DMS79 (cell line): ENCODE results near the gene DOCK2.
"Not testable (repeated sequence)": the region's sequence is repeated elsewhere in the genome, so short reads cannot be mapped to it uniquely, and the experiment has no call there.

Experiments used
- DNase-seq: peaks from one replicate; lab custom pipeline; 2025; lab: John Stamatoyannopoulos, UW

The DOCK2 gene

DNA sequence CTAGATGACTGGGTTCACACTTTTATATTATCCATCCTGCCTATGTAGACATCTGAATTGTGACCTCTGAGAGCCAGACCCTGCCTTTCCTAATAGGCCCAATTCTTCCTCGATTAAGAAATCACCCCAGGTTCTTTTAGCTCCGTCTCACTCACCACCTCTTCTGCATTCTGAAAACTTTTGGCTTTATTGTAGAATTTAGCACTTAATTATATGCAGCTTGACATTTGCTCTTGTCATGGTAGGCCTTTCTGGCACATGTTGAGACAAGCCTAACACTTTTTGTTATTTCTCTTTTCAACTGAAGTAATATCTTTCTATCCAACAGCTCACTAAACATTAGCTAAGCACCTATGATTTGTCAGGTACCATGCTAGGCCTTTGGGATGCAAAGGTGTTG lies 180.0 kb downstream of the DOCK2 start:
- no peak for DNase-seq

DNA sequence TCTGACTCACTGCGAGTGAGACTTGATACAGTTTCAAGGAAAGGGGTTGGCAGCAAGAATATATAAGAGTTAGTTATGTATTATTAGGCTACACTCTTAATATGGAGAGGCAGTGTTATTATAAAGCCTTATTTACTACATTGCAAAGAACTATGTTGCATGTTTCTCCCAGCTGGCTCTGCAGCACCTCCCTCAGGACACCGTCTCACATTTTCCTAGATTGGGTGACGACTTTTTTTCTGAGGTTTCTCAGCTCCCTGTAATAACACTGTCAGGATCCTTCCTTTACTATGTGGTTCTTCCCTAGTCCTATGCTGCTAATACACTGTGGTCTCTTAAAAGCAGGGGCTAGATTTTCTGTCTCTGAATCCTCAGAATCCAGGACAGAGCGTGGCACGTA lies 189.5 kb downstream of the DOCK2 start:
- DNase-seq: no peak

DNA sequence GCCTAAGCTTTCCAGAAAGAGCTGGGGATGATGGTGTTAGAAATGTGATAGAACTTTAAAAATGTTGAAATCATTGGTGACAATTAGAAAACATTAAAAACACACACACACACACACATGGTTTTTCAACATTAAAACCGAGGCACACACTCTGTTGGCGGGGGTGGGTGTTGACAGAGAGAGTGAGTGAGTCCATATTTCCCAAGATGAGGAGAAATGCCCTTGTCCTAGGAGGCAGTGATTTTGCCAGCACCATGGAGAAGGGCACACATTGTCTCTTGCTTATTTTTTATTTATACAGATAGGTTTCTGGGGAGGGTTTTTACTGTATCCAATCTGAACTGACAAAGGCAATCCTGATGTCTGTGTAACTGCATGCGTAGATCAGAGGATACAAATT lies 190.7 kb downstream of the DOCK2 start:
- no peak for DNase-seq

DNA sequence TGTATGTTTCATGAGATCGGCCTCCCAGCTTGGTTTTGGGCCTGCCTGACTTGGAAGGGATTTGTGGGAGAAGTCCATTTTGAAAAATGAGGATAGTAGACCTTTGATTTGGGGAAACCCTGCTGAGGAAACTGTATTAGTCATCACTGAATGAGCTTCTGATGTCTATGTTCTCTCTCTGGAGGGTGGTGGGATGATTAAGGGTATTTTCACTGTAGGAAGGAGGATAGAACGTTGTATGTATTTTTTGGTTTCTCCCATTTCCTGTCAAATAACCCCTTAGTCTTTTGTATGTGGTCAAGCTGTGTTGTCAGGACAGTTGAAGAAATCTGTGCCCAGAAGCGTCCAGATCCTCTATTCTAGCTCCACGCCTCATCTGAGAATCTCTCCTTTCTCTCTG lies 191.3 kb downstream of the DOCK2 start:
- DNase-seq: no peak

DNA sequence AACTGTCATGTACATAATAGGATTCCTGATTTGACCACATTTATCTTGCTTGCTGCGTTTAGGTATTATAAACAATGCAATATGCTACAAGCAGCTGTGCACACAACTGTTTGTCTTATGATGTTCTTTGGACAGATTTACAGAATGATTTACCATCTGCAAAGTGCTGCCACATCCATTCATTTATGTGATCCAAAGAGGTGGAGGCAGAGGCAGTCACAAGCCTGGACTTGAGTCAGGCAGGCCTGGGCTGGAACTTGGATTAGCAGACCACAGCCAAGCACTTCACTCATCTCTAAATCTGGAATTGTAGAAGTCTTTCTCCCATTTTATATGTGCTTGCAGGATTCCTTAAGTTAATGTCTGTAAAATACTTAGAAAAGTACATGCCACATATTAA lies 194.3 kb downstream of the DOCK2 start:
- DNase-seq: no peak

DNA sequence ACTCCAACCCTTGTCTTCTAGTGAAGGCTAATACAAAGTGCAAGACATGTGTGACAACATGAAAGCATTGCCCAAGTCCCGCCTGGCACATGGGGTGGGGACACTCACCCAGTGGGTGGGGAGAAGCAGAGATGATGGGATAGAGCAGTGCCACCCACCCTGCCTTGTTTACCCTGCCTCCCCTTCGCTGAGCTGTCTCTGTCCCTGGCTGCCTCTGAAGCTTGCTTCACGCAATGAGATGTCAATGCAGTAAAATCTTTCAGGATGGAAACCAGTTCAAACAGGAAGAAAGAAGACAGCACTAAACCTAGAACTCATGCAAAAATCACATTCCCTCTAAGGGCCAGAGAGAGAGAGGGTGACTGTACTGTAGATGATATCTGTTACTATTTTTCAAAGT lies 195.2 kb downstream of the DOCK2 start:
- no peak for DNase-seq

DNA sequence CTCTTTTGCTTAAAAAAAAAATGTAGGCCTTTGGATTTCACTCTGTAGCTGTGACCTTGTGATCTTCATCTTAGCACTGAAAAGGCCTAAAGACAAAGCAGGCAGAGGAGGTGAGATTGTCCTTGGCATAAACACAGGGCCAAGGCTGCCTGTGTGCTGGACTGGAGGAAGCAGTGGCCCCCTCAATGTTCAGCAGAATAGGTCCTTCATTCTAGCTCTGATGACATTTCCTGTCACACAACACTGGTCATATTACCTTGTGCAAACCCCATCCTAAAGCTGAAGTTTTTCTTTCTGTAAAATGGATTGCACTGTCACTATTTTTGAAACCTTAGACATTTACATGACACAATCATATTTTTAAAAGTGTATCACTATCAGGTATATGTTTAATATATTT lies 195.8 kb downstream of the DOCK2 start:
- DNase-seq: no peak

DNA sequence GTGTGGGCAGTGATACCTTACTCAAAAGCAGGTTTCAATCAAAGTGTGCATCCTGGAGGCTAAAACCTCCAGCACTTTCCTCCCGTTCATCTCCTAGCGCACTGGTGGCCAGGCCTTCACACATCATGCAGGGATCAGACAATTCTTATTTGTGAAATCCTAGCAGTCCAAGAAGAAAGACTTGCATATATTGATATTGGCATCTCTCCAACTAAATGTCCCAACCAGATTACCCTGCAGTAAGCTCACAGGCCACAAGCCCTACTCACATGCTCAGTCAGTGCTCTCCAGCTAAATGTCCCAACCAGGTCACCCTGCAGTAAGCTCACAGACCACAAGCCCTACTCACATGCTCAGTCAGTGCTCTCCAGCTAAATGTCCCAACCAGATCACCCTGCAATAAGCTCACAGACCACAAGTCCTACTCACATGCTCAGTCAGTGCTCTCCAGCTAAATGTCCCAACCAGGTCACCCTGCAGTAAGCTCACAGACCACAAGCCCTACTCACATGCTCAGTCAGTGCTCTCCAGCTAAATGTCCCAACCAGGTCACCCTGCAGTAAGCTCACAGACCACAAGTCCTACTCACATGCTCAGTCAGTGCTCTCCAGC lies 196.7 kb downstream of the DOCK2 start:
- not testable (repeated sequence) for DNase-seq

DNA sequence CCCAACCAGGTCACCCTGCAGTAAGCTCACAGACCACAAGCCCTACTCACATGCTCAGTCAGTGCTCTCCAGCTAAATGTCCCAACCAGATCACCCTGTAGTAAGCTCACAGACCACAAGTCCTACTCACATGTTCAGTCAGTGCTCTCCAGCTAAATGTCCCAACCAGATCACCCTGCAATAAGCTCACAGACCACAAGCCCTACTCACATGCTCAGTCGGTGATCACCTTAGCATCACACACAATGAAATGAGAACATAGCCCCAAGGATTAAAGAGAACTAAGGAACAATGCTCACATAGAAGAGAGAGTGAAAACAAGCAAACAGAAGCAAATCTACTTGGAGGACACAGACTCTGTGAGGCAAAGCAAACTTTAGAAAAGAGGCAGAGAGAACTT lies 197.5 kb downstream of the DOCK2 start:
- not testable (repeated sequence) for DNase-seq

DNA sequence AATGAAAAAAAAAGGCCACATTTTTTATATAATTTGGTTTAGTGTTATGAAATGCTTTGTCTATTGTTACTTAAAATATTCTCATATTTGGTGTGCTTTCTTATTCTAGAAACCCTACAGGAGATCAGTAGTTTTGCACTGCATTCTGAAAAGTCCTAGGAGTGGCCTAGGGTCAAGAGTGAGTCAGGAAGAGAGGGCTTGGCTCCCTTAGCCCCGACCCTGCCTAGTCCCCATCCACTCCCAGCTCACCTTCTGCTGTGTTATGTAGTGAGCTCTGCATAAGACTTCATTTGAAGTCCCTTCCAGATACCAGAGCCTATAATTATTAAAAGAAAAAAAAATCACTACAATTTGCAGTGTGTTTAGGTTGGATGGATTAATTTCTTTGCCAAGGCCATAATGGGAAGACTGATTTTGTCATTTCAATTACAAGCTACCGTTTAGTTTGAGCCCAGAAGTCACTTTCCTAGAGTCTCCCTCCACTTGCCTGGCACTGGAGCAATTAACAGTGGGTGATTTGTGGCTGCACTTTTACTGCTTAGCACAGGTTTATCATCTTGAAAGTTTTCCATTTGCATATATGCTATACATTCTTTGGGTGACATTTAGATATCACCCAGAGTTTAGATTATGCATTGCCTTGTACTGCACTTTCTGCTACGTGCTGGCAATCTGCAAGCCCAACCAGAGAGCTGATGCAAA lies 199.9 kb downstream of the DOCK2 start:
- DNase-seq: no peak

DNA sequence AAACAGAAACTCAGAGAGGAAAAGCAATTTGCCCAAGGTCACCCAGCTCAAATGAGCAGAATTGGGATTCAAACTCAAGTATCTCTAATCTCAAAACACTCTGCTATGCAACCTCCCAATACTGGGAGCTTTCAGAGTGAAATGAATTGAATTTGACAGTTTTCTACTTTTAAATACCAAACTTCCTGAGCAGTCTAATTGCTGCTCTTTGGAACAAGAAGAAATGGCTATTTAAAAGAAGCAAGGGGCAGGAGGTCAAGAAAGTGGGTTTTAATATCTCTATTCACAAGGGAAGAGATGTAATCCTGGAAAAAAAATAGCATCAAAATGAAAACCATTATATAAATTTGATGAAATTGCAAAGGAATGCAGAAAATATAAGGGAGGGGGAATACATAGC lies 200.6 kb downstream of the DOCK2 start:
- no peak for DNase-seq

DNA sequence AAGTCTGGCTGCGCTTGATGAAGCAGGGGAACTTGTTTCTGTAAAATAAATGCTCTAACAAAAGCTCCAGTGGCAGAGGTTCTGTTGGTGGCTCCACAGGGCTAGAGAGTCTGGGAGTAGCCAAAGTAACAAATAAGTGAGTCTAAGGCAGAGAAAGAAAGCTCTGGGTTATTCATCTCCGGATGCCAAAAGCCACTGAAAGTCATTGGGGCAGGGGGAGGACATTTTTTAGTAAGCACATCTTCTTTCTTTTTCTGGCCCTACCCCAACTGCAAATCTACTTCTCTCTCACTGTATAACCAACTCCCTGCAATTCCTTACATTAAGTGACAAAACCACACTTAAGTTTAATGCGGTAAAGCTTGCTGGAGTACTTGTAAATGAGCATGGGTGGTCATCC lies 201.6 kb downstream of the DOCK2 start:
- no peak for DNase-seq

DNA sequence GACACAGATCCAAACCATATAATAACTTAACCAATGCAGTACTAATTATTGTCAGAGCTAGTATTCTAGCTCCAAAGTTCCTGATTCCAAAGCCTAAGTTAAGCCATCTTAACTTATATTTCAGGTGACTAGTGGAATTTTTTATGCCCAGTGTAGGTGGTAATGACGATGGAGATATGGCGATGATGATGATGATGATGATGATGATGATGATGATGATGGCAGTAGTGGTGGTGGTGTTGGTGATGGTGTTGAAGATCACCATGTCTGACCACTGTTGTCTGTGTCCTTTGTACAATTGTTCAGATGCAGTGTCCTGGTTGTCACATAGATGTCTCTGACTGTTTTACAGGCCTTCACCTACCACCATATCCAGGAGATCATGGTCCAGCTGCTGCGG lies 203.3 kb downstream of the DOCK2 start:
- no peak for DNase-seq

DNA sequence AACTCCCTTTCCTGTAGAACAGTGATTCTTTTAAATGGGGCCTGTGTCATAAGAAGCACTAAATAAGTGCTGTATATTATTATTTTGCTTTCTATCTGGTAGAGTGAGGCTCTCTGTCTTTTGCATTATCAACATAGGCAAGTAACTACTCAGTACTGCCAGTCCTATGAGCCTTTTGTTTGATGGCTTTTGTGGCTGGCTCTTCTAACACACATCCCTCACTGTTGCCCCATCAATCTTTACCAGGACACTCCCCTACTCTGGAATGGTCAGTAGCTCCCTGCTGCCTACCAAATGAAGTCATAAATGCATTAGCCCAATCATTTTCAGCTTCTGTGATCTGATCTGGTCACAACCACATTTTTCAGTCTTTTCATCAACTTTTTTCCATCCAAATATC lies 205.6 kb downstream of the DOCK2 start:
- DNase-seq: no peak

DNA sequence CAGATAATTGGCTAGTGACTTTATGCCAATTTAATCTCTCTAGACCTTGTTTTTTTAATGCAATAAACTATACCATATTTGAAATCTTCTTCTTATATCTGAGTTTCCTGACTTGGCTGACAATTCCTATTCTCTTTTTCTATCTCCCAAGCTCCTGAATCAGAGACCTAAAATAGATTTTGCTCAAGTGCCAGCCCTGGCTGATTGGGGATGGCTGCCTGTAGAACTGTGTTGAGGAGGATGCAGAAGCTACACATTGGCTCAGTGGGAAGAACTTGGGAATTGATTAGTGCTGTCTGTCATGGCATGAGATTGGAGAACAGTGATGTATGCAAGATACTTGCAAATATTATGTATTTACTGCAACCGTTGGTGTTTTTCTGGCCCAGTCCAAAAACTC lies 210.4 kb downstream of the DOCK2 start:
- DNase-seq: no peak

DNA sequence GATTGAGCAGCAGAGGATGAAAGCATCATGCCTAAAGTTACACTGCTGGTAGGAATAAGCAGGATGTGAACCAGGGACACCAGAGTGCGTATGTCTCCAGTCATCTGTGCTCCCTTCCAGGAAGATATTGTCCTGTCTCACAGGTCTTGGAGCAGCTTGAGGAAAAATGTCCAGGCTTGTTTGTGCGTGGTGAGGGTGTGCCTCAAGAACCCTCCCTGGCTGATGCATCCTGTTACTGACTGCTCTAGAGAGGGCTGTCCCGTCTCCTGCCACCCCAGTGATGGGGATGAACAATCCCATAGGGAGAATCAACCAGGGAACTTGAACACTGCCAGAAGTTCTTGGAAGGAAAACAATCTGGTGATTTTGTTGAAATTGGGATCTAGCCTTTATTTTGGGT lies 211.2 kb downstream of the DOCK2 start:
- no peak for DNase-seq

DNA sequence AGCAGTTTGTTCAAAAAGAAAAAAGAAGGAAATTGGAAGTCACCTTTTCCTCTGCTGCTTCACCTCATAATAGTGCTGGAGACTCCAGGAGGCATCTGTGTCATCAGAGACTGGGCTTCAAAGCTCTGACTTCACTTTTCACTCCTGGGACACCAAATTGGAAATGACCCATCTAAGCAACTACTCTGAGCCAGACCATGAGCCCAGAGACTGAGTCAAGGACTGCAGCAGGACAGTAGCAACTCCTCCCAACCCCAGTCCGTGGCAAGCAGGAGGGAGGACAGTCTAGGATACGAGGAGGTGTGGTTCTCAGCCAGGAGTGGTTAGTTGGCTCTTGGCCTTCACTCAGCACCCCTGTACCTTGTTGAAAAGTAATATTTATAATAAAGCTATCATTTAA lies 211.7 kb downstream of the DOCK2 start:
- DNase-seq: no peak

DNA sequence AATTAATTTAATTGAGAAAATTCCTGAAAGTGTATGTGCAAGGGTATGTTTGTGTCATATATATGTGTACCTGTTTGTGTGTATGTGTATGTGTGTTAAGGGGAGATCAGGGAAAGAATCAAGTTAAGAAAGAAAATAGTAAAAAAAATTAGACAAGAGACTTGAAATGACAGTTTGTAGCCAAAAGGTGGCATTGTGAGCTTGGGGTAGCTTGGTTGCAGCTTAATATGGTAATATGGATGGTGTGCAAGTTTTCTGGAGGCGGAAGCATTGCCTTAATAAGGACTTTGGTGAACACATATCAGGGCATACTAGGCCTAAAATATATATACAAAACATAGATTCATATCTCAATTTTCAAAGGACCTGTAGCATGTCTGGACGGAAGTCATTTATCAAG lies 213.3 kb downstream of the DOCK2 start:
- no peak for DNase-seq

DNA sequence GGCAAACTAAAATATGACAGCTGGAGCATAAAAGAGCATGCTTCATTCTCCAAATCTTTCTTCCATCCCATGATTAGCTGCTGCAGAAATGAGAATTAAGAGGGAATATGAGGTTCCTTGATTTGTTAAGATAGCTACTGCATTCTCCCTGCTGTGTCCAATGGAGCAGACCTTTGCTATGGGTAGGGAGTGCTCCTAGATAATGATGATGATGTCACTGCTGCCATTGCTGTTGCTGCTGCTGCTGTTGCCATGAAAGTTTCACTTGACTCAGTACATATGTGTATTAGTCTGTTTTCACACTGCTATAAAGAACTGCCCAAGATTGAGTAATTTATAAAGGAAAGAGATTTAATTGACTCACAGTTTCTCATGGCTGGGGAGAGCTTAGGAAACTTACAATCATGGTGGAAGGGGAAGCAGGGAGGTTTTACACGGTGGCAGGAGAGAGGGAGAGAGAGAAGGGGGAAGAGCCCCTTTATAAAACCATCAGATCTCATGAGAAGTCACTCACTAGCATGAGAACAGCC lies 214.3 kb downstream of the DOCK2 start:
- DNase-seq: no peak

DNA sequence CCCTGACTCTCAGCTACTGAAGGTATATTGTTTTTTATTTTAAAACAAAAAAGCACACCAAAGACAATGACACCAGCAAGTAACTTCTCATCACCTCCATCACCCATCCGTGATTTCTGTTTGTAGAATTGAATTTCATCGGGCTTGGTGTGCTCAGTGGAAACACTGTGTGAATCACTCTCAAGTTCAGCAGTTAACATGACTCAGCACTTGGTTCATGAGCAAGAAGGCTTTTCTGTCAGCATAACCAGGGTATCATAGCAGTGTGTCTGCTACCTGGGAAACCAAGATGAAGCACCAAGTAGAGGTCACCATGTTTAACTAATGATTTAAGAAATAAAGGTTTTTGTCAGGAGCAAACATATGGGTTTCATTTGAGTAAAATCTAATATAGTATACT lies 219.5 kb downstream of the DOCK2 start:
- DNase-seq: no peak

DNA sequence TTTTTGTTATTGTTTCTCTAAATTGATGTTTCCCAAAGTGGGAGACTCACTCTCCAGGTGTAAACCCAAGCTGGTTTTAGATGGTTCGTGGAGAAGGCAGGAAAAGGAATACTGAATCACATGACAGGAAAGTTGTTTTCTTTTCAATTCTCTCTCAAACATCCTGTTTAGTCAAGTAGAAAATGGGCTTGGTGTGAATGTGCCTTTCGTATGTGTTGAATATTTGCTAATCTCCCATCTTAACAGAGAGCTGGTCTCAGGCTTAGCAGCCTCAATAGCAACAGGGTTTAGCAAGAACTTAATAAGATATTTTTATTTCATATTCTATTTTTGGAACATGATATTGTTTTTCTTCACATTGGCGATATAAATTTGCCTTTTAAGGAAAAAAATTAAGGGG lies 223.5 kb downstream of the DOCK2 start:
- no peak for DNase-seq

DNA sequence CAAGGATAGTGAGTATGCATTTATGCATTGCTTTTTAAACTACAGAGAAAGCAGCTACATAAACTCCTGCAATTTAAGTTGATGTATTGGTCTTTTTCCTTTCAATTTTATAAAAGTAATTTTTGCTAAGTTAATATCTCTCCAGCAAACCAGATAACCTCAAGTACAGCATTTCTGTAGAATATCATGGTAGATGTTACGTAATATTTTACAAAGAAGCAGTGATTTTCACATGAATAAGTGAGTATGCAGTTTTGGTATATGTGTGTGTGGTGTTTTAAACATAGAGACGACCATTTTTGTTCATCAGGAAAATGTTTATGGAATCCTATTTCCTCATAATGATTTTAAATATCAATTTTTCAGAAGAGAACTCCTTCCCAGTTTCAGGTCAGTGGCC lies 224.4 kb downstream of the DOCK2 start:
- no peak for DNase-seq

DNA sequence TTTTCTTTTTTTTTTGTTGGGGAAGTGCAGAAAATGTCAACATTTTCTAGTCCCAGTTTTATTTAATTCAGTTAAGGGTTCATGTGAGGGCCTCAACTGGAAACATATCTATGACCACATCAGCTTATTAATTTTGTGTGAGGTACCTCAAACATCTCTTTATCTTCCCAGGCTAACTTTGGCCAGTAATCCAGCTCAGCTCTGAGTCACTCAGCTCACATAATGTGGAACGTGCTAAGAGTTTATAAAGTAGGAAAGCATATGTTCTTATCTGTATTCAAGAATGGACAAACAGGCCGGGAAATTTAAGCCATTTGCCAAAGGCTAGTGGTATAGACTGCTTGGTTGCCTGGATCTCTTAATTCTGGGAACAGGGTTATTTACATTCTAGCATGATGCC lies 224.9 kb downstream of the DOCK2 start:
- no peak for DNase-seq

DNA sequence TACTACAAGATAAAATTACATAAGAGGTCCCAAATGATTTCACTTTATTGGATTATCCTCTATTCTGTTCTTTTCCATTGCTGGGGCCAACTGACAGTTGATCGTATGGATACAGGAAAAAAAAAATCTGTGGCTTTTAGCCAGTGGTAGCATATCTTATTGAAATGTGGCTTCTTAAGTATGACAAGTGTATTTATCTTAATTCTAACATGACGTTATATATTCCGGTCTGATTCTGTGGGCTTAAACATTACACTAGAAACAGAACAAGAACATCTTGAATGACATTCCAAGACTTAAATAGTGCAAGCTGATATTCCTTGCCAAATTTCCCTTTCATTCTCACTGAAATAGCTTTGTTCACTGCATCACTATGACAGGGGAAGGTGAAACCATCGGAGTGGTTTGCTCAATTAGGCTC lies 225.3 kb downstream of the DOCK2 start:
- DNase-seq: no peak
